KBM-7 (cell line): ENCODE measurements around the gene ARL8A.
"Not testable (repeated sequence)": the region's sequence is repeated elsewhere in the genome, so short reads cannot be mapped to it uniquely, and the experiment has no call there.

Experiments
- DNase-seq: peaks from one replicate; pipeline ENCODE4 v3.0.0-alpha.2; 2015
- in situ Hi-C: fragments of 300-500 bp; cut with MboI; formaldehyde crosslinking; loops from 2 replicates; pipeline ENCODE4 v1.14.3; 2020; ENCODE audit warnings: low sequenced_read_pairs, low pct_unique_long_range_greater_than_20kb, mixed read lengths

ARL8A gene

DNA sequence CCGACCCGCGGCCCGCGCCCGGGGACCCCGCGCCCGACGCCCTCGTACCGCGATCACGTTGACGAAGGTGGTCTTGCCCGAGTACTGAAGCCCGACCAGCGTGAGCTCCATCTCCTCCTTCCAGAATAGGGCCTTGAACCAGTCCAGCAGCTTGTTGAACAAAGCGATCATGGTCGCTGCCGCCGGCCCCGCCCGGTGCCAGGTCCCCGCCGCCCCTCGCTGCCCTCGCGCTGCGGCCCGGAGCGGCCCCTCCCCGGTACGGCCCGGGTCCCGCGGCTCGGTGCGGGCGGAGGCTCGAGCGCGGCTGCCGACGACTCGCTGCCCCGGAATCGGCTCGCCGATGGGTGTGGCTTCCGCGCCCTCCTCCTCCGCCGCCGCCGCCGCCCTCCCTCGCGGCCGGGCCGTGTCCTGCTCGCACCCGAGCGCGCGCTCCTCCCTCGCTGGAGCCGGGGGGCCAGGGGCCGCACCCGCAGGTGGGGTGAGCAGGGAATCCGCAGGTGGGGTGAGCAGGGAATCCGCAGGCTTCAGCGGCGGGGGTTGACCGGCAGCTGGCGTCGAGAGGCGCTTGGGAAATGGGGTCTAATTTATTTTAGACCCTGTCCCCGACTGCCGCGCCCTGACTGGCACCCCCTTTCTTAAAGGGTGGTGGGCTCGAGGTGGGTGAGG lies at the start of gene ARL8A:
ARL8A (minus strand) TSS at position 336 of the 666 bp plus-strand sequence; CDS start at position 171, 165 bp downstream.
- peak; percentile 41 for DNase-seq

DNA sequence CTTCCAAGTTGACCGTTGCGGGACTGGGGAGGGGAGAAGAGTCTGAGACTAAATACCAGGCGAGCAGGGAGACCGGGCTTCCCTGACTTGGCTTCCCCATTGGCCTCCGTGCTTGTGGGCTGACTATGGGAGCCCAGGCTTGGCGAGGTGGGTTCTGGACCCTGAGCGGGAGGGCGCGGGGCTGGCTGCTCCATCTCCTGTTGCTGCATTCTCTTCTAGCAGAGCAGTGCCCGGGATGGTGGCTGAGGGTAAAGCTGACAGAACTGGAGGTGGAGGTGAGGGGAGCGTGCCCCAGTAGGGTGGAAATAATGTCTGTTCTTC lies 49.8 kb upstream of the ARL8A start:
- DNase-seq: no peak
- in situ Hi-C loops: no loop called here

More for the DNA sequence above, at the start of gene ARL8A:
- in situ Hi-C loops: no loop called here

DNA sequence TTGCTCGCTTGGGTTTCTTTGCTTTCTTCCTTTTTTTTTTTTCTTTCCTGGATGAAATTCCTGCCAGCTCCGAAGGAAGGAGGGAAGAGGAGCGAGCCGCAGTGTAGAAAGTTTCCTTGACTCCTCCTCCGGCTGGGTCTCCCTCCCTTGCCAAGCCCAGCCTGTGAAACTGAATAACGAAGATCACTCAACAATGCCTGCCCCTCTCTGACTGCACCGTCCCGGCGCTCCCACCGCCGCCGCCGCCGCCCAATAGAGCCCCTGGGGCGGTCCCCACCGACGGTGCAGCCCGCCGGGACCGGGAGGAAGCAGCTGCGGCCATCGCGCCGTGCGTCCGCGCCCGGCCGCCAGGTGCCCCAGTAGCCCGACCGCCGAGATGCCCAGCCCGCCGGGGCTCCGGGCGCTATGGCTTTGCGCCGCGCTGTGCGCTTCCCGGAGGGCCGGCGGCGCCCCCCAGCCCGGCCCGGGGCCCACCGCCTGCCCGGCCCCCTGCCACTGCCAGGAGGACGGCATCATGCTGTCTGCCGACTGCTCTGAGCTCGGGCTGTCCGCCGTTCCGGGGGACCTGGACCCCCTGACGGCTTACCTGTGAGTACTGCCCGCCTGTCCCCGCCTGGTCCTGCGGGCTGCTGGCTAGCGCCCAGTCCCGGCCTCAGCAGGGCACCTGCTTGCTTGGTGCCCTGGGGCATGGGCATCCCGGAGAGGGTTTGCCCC lies 49.2 kb upstream of the ARL8A start, which contains the start of gene LGR6:
LGR6 (plus strand) TSS at position 186 of the 714 bp plus-strand sequence; CDS start at position 377, 191 bp downstream.
- DNase-seq: no peak
- in situ Hi-C loops: no loop called here

DNA sequence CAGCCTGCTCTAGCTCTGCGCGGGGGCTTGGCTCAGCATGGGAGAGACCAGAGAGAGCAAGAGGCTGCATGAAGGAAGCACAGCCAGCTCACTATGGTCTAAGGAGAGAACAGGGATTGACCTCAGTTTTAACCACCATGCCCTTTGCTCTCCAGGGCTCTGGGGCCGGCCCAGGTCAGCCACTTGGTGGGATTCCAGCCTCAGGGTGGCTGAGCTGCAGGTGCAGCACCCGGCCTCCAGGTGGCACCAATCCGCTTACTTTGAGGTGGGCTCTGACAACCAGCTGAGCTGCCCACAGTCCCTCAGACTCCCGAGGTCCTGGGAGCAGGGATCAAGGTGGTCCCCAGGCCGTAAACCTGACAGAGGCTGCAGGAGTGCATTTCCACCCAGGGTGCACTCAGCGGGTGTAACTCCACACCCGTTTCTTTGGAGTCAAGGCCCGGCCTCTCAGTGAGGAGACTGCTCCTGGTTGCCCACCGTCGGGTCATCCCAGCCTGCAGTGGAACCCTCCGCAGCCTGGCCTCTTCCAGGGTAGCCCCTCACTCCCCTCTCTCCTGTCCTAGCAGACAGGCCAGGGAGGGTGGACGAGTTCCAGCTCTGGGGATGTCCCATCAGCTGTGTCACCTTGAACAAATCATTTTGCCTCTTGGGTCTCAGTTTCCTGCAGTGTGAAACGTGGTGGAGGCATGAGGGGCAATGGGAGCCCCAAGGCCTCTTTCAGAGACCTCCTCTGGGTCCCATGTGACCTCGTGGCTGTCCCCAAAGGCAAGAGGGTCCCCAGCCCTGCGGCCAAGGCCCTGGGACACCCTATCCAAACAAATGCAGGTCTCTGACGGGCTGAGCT lies 48.5 kb upstream of the ARL8A start:
- DNase-seq: peak; percentile 64
- in situ Hi-C loops: no loop called here

DNA sequence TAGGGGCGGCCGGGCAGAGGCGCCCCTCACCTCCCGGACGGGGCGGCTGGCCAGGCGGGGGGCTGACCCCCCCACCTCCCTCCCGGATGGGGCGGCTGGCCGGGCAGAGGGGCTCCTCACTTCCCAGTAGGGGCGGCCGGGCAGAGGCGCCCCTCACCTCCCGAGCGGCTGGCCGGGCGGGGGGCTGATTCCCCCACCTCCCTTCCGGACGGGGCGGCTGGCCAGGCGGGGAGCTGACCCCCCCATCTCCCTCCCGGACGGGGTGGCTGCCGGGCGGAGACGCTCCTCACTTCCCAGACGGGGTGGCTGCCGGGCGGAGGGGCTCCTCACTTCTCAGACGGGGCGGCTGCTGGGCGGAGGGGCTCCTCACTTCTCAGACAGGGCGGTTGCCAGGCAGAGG lies 46.9 kb upstream of the ARL8A start:
- DNase-seq, in situ Hi-C loops: not testable (repeated sequence)

DNA sequence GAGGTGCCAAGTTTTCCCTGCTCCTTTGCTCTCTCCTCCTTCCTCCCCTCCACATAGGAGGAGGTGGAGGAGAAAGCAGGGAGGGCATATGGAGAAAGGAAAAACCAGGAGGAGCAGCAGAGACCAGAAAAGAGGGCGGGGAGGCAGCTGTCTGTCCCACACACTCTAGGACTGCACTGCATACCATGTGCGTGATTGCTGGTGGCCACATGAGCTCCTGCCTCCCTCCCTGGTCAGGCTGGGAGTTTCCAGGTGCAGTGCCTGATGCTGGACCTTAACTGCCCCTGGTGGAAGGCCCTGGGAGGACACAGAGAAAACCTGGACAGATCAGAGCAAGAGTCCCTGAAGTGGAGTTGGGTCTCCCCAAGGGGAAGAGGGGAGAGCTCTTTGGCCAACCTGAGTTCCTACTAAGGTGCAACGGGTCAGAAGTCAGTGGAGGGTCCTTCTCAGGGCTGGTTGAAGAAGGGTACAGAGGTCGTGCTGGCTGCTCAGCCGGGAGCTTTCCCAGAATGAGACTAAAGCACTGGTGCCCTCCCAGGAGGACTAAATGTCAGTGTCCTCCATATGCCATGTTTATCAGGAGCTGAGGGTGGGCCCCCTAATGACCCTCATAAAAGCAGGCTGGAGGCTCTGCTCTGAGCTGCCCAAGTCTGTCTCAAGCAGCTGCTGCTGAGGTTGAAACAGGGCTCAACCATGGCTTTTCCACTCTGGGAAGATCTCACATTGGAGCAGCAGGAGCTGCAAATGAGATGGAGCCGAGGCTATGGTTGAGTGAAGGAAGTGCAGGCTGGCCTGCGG lies 45.6 kb upstream of the ARL8A start:
- in situ Hi-C loops: no loop called here
- no peak for DNase-seq

DNA sequence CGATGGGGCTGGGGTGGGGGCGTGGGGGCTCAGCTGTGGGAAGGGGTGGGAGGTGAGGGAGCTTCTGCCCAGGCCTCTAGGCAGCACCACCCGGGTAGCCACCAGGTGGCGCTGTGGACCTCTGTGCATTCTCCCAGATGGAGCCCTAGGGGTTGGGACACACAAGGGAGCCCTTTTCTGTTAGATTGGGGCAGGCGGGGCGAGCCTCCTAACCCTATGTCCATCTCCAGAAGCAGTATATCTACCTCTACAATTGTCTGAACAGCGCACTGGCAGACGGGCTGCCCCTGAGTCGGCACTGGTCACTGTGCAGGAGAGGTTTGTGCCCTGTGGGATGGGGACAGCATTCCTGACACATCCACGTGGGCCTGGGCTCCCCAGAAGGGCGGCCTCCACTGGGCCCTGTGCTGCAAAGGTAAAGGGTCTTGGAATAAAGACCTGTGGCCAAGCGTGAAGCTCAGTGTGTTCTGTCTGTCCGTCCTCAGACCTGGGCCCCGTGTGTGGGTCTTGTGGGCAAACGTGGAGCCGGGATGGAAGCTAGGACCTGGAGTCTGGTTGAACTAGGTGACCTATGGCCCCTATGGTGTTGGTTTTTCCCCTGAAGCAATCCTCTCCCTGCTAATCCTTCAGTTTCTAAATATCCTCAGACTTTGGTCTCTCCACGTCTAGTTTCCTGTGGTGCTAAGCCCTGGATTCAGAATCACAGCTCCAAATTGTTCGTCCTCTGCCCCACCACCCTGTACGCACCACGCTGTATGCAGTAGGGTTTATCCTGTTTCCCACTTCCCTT lies 44.7 kb upstream of the ARL8A start:
- peak; percentile 60 for DNase-seq
- in situ Hi-C loops: no loop called here

DNA sequence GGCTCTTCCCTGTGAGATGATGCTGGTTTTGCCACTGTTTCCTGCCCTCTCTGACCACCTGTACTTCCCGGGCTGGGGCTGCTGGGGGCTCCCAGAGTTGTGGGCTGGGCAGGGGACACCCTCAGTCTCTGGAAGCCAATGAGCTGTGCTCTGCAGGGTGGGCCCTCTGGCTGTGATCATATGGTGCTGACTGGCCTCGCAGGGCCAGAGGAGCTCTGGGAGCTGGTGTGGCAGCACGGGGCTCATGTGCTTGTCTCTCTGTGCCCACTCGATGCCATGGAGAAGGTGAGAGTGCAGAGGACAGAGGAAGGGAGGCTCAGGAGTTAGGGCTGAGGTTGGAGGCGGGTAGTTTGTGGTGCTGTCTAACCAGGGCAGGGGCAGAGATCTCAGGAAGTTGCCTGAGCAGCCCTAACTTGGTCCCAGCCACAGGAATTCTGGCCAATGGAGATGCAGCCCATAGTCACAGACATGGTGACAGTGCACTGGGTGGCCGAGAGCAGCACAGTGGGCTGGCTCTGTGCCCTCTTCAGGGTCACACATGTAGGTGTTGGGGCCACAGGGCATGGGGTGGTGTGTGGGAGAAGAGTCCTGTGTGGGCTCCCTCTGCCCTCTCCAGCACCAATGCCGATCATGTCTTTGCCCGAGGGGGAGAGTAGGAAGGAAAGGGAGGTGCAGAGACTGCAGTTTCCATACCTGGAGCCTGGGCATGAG lies 43.3 kb upstream of the ARL8A start:
- DNase-seq: no peak
- in situ Hi-C loops: no loop called here

DNA sequence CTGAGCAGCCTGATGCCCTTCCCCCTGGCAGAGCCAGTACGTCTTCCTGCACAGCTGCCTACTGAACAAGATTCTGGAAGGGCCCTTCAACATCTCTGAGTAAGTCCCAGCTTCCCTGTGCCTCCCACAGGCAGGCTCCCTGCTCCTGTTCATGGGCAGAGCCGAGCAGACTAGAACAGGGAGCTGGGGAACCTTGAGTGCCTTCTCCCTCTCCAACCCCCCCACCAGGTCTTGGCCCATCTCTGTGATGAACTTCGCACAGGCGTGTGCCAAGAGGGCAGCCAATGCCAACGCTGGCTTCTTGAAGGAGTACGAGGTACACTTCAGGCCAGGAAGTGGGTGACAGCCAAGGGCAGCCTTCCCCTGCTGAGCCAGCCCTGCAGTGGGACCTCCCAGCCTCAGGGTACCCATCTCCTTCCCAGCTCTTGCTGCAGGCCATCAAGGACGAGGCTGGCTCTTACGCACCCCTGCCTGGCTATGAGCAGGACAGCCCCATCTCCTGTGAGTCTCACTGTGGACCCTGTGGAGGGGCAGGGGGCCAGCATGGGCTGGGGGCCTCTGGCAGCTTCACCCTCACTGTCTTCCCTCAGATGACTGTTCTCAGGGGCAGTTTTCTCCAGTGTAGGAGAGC lies 42.6 kb upstream of the ARL8A start:
- in situ Hi-C loops: no loop called here
- DNase-seq: no peak

DNA sequence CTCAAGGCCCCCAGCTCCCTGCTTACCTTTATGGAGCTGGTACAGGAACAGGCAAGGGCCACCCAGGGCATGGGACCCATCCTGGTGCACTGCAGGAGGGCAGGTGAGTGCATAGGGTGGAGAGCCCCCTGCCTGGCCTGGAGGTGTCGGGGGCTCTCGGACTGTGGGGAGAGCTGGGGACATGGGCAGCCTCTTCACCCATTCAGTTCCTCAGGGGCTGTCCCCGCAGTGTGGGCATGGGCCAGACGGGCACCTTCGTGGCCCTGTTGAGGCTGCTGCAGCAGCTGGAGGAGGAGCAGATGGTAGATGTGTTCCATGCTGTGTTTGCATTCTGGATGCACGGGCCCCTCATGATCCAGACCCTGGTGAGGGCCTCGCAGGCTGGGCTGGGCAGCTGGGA lies 41.8 kb upstream of the ARL8A start:
- DNase-seq: no peak
- in situ Hi-C loops: no loop called here

DNA sequence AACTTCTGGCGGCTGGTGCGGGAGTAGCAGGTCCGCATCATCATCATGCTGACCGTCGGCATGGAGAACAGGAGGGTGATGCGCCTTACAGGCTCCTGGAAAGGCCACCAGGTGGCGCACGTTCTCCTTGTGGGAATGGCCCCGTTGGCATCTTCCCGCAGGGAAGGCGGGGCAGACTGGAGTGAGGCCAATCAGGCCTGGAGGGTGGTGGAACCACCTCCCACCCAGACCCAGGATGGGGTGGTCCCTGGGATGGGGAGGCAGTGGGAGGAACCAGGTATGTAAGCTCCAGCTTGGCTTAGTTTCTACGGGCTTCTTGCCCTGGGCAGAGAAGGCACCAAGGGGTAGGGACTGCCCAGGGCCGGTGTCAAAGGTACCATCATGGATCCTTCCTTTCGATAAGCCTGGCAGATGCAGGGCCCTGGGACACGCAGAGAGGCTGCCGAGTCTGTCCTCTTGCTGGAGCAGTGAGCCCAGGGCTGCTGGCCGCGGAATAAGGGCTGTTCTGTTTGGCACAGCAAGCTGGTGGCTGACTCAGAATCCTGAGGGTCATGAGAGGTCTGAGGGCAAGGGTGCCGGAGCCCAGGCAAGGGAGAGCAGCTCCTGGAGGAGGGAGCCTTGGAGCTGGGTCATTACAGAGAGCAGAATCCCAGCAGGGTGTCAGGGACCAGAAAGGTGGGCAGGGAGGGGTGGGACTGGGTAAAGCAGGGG lies 40.4 kb upstream of the ARL8A start:
- peak; percentile 87 for DNase-seq
- in situ Hi-C loops: no loop called here

DNA sequence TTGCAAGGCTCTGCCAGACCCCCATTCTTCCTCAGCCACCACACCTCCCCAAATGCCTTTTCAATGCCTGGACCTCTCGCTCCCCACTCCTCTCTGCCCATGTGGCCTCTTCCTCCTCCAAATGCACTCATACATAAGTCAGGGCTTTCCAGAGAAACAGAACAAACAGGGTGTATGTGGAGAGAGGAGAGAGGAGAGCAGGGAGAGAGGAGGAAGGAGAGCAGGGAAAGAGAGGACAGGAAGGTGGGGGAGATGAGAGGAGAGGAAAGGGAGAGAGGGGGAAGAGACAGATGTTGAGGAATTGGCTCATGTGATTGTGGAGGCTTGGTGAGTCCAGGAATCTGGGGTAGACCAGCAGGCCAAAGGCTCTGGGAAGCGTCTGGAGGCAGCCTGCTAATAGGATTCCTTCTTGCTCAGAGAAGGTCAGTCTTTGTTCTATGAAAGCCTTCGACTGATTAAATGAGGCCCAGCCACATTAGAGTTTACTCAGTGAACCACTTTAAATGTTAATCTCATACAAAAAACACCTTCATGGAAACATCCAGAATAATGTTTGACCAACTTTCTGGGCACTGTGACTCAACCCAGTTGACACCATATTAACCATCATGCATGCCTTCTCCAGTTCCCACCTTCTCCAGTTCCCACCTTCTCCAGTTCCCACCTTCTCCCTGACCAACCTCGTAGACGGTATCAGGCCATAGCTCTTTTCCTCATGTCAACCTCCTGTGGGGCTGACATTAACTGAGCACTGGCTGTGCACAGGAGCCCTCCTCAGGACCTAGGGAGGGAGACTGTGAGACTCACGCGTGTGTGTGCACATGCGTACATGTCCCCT lies 37.7 kb upstream of the ARL8A start:
- no peak for DNase-seq
- in situ Hi-C loops: no loop called here

DNA sequence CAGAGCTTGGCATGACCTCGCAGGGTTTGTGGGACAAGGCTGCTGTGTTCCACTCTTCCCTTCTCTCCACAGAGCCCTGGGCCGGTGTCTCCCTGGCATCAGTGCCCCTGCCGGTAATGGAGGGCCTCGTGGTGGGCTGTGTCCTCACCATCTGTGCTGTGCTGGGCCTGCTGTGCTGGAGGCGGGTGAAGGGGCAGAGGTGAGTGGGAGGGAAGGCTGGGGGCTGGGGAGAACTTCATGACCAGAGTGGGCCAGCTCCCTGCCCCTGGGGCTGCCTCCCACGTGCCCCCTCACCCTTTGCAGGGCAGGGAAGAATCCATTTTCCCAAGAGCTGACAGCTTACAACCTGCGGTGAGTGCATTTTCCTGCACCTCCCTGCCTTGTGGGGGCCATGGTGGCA lies 37.0 kb upstream of the ARL8A start:
- no peak for DNase-seq
- in situ Hi-C loops: no loop called here

DNA sequence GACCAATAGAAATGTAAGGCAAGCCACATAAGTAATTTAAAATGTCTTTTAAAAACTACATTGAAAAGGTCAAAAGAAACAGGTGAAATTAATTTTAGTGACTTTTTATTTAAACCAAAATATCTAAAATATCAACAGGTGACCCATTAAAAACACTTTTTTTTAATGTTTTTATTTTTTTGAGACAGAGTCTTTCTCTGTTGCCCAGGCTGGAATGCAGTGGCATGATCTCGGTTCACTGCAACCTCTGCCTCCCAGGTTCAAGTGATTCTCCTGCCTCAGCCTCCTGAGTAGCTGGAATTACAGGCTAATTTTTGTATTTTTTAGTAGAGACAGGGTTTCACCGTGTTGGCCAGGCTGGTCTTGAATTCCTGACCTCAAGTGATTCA lies 36.2 kb upstream of the ARL8A start:
- DNase-seq, in situ Hi-C loops: not testable (repeated sequence)

DNA sequence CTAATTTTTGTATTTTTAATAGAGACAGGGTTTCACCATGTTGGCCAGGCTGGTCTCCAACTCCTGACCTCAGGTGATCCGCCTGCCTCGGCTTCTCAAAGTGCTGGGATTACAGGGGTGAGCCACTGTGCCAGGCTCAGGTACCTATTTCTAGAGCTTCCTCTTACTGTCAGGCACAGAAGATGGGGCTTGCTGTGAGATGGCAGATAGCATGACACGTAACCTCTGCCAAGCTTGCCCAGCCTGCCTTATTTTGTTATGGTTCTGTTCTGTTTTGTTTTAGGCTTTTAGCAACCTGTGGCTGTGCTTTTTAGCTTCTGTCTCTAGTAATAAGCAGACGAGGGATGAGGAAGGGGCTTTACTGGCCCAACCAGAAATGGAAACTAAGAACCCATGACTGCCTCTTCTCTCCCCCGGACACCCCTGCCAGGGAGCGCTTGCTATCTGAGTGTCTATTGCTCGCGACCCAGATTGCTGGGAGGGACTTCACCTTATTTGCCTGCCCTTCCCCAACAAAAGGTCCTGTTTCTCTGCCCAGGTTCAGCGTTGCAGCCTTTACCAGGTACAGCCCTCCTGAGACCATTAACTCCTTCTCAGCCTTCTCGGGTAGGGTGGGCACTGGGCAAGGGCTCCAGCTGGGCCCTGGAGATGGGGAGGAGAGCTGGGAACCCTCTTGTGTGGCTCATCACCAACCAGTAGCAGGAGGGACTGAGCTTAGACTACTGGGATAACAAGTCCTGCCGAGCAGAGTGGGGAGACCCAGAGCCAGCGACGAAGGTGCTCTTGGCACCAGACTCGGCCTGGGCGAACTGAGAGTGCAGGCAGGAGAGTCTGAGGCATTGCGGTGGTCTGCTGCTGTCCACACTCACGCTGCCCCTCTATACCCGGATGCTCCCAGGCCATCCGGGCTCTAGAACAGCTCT lies 35.6 kb upstream of the ARL8A start:
- in situ Hi-C loops: no loop called here
- DNase-seq: no peak
